HG02870 (cell line): ENCODE data around the gene SIRT4.

Experiments used
- ATAC-seq: cut with Tn5 transposase; IDR thresholded peaks from one replicate; pipeline ENCODE4 v1.9.1; 2021; ENCODE audit warnings: mild to moderate bottlenecking, moderate library complexity; ENCODE audit not compliant: unreplicated experiment

Gene SIRT4

DNA sequence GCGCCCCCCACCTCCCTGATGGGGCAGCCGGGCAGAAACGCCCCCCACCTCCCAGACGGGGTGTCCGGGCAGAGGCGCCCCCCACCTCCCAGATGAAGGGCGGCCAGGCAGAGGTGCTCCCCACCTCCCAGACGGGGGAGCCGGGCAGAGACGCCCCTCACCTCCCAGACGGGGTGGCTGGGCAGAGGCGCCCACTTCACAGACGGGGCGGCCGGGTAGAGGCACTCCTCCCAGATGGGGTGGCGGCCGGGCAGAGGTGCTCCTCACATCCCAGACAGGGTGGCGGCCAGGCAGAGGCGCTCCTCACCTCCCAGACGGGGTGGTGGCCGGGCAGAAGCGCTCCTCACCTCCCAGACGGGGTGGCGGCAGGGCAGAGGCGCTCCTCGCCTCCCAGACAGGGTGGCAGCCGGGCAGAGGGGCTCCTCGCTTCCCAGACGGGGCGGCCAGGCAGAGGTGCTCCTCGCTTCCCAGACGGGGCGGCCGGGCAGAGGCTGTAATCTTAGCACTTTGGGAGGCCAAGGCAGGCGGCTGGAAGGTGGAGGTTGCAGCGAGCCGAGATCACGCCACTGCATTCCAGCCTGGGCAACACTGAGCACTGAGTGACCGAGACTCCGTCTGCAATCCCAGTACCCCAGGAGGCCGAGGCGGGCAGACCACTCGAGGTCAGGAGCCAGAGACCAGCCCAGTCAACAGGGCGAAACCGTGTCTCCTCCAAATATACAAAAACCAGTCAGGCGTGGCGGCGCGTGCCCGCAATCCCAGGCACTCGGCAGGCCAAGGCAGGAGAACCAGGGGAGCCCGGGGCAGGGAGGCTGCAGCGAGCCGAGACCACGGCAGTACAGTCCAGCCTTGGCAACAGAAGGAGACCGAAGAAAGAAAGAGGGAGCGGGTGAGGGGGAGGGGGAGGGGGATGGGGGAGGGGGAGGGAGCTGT, 23.7 kb upstream of the SIRT4 start:
- ATAC-seq = no peak

DNA sequence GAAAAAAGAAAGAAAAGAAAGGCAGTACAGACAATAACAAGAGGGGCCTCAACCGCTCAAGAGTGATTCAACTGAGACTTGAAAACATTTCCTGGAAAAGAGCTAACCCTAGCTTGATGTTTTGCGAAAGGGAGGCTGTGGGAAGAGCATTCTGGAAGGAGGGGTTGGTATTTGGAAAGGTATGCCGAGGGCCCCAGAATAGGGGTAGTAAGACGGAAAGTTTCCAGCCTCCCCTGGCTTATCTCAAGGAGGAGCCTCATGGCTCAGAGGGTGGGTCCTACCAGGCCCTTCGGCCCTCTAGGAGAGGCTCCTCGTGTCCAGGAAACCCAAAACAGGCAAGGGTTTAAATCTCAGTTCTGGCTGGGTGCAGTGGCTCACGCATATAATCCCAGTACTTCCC, 18.8 kb upstream of the SIRT4 start:
- ATAC-seq = no peak

- no peak for ATAC-seq
These were observed 17.7 kb upstream of the SIRT4 start for GRCh38 chr12:120284381-120284780.

DNA sequence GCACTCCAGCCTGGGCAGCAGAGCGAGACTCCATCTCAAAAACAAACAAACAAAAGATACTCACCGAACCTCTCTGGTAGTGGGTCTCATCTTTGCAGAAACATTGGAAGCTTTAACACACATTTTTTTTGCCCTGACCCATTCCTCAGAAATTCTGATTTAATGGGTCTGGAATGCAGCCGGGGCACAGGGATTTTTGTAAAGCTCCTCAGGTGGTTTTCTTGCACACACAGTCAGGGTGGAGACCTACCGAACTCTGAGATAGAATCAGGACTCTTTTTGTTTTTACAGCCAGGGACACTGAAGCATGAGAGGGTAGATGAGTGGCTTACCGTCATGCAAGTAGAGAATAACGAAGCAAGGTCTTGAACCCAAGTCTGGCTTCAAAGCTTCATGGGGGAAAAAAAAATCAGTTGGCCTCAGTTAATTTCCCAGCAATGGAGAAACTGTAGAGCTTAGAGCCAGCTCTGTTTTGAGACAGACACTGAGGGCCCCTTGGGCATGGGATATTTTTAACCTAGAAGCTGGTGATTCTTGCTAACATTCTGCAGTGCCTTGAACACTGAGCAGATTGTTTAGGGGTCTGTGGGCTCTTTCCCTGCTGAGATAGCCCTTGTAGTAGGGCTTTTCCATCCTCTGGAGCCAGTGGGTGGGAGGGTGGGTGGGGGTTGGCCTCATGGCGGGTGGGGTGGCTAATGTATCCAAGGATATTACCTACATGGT, 15.2 kb upstream of the SIRT4 start:
- ATAC-seq = no peak

DNA sequence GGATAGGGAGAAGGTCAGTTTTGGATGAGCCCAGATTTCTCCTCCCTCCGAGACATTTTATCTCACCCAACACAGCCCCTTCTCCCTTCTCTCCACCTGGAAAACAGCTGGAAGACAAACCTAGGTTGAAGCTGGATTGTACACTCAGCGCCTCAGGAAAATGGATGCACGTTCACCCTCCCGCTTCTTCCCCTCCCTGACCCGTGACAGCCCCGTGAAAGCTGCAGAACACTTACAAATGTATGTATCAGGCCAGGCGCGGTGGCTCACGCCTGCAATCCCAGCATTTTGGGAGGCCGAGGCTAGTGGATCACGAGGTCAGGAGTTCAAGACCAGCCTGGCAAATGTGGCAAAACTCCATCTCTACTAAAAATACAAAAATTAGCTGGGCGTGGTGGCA, 14.6 kb upstream of the SIRT4 start:
- no peak for ATAC-seq

- no peak for ATAC-seq
These were observed 11.4 kb upstream of the SIRT4 start for GRCh38 chr12:120290609-120291305.

DNA sequence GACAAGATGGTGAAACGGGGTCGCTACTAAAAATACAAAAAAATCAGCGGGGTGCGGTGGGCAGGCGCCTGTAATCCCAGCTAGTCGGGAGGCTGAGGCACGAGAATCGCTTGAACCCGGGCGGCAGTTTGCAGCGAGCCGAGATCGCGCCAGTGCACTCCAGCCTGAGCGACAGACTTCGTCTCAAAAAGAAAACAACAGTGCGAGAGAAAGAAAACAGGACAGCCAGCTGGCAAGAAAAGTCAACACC, 9.8 kb upstream of the SIRT4 start:
- ATAC-seq = peak; percentile 5

DNA sequence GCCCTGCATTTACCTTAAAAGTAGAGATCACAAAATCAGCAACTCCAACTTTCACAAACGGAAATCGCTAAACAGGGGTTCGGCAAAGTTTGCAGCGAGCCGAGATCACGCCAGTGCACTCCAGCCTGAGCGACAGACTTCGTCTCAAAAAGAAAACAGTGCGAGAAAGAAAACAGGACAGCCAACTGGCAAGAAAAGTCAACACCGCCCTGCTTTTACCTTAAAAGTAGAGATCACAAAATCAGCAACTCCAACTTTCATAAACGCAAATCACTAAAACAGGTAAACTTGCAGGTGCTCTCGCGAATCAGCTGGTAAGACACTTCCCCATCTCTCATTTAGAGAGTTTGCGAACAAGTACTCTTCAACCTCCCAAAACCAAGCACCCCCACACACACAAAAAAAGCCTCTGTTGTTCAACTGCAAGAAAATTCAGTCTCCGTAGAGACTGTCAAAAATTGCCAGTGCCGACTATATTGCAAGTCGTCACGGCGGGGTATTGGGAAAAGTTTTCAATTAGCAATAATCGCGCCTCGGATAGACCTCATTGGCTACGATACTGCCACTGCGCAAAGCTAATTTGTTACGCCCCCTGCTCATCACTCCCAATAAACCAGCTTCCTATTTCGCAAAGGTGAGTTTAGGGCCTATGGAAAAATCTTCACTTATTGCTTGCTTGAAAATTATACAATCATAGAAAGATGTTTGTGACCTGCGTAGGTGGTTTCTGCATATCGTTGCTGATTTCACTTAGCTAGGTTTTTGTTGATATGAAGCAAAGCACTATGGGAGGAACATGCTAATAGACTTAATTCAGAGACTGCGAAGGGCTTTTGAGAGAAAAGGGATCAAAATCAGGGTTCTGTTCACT, 9.2 kb upstream of the SIRT4 start, which contains the start of gene RNU4-1:
RNU4-1 (minus strand) TSS at position 577 of the 871 bp plus-strand sequence.
- ATAC-seq = peak; percentile 47

- no peak for ATAC-seq
These were observed 12.1 kb downstream of the SIRT4 start for GRCh38 chr12:120314220-120314619.

- ATAC-seq = no peak
These were observed 14.7 kb downstream of the SIRT4 start for GRCh38 chr12:120316798-120317223.

DNA sequence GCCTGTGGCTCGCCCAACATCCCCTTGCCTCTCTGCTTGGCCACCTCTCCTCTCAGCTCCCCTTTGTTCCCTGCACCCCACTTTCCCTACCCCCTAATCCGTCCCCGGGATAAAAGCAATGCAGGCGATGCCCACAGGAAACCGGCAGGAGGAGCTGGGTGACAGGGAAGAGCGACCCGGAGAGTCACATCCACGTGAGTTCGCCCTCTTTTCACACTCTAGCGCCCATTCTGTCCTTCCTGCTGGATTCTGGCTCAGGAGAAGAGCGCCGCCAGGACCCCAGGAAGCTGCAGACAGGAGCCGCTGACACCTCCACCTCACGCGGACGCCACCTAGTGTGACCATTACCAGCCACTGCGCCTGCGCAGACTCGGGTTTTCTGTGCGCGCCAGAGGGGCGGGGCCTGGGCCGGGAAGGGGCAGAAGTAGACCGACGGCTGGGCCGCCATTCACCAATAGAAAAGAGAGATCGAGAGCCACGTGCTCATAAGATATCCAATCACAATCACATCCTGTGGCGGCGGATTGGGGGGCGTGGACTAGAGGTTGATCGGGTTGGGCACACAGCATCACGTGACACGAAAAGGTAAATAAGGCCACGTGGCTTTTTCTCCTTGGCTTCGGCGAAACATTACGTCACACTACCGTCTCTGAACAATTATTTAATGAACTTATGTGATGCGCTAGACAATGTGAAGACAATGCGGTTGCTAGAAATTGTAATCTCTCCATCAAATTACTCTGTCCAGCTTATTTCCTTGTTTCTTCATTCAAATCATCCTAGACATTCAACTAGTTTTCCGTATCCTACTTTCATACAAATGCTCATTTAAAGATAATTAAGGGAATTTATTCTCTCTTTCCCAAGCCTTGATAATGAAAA, 15.3 kb downstream of the SIRT4 start:
- ATAC-seq = peak; percentile 98

GRCh38 chr12:120321382-120322202, 19.5 kb downstream of the SIRT4 start:
- no peak for ATAC-seq

DNA sequence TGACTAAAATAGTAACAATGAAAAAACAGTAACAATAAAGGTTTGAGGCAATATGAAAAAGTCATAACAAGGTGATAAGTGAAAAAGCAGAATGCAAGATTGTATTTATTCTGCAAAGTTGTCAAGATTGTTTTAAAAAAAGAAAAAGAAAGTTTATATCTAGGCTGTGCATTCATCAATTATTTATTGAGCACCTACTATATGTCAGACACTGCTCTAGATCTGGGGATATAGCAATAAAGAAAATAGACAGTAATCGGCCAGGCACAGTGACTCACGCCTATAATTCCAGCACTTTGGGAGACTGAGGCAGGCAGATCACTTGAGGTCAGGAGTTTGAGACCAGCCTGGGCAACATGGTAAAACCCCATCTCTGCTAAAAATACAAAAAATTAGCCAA, 21.7 kb downstream of the SIRT4 start:
- ATAC-seq = no peak

DNA sequence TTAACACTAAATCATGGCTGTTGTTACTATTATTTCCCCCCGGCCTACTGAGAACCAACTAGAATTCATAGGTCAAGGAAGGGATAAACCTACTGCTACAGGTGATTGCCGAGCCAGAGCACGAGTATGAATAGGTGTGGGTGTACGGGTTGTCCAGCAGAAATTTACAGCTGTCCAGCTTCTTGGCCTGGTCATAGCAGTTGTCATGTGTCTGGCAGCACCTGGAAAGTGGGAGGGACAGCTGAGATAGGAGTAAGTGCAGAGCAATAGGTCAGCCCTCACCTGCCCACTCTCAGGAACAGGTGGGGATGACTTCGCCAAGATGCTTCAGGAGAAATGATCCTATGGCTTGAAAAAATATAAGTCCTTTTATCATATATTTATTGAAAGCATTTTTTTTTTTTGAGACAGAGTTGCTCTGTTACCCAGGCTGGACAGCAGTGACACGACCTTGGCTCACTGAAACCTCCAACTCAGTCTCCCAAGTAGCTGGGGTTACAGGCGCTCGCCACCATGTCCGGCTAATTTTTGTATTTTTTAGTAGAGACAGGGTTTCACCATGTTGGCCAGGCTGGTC, 22.8 kb downstream of the SIRT4 start:
- no peak for ATAC-seq

- no peak for ATAC-seq
These were observed 25.5 kb downstream of the SIRT4 start, which contains the start of gene PLA2G1B for GRCh38 chr12:120327593-120327992. Gene PLA2G1B, minus strand, starts transcription at chr12:120327779. Its CDS starts 26 bp downstream, at chr12:120327753.

GRCh38 chr12:120328228-120328627, 26.1 kb downstream of the SIRT4 start:
- ATAC-seq = no peak

DNA sequence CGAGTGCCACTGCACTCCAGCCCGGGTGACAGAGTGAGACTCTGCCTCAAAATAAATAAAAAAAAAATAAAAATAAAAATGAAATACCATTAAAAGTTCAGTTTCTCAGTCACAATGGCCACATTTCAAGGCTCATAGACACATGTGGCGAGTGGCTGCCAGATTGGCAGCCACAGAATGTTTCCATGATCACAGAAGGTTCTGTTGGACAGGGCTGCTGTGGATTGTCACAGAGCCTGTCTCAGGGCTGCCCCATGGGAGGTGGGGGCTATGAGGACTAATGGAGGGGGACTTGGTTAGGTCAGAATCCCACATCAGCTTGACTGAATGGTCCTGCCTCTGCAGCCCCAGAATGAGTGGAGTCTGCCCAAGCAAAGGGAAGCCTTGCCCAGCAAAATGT, 29.3 kb downstream of the SIRT4 start:
- ATAC-seq = no peak

- no peak for ATAC-seq
These were observed 29.9 kb downstream of the SIRT4 start for GRCh38 chr12:120332041-120332440.
